ENCODE results near the gene GALK1.

The GALK1 gene

DNA sequence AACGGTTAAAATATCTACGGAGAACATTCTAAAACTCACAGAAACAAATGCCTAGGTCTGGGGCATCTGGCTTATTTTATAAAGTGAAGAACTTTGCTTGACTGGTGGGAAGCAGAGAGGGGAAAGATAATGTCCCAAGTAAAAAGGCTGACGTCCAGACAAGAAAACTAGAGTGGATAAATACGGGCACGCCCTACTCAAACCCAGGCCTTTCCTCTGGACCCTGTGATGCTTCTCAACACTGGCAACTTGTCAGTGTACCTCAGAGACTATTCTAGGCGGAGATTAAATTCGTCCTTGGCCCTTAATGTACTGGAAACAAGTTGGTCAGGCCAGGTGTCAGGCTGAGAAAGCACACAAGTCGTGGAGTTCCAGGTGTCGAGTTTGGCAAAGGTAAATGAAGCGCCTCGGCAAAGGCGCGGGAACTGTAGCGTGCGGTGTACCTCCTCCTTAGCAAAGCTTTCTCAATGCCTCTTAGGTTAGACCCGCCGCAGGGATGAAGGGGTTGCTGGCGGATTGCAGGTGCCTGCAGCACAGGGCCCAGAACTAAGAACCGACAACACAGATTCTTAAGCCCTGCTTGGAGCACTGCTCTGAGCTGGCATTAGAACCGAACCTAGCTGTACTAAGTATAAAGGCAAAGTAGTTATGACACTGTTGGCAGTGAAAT, 18.9 kb upstream of the GALK1 start:
- peak overlapping the region; percentile 98 for H3K4me2 ChIP-seq (ENCODE audit: low read length)
- H3K36me3 ChIP-seq (replicated peaks; ENCODE audit: low read depth, low read length) = peaks cover 9% of the 10 kb centered on the region
- peak overlapping the region; percentile 97 for H3K9ac ChIP-seq (ENCODE audit: low read length)
- peaks cover 5% of the 10 kb centered on the region for H4K20me1 ChIP-seq (ENCODE audit: insufficient read depth, low read length)
- H3K79me2 ChIP-seq (ENCODE audit: low read length) = peaks cover 45% of the 10 kb centered on the region
- TF ChIP-seq EZH2phosphoT487 (IDR thresholded peaks at IDR 0.05; ENCODE audit: low read depth) = no peak
- TF ChIP-seq, protein P1, sequence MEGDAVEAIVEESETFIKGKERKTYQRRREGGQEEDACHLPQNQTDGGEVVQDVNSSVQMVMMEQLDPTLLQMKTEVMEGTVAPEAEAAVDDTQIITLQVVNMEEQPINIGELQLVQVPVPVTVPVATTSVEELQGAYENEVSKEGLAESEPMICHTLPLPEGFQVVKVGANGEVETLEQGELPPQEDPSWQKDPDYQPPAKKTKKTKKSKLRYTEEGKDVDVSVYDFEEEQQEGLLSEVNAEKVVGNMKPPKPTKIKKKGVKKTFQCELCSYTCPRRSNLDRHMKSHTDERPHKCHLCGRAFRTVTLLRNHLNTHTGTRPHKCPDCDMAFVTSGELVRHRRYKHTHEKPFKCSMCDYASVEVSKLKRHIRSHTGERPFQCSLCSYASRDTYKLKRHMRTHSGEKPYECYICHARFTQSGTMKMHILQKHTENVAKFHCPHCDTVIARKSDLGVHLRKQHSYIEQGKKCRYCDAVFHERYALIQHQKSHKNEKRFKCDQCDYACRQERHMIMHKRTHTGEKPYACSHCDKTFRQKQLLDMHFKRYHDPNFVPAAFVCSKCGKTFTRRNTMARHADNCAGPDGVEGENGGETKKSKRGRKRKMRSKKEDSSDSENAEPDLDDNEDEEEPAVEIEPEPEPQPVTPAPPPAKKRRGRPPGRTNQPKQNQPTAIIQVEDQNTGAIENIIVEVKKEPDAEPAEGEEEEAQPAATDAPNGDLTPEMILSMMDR (IDR thresholded peaks at IDR 0.05; ENCODE audit: low read depth, low read length) = no peak
- peaks cover 40% of the 10 kb centered on the region for H3K4me1 ChIP-seq (ENCODE audit: low read length)
- peak overlapping the region; percentile 83 for H3K4me3 ChIP-seq (ENCODE audit: low read length)
- H3K9me3 ChIP-seq (ENCODE audit: insufficient read depth, low read length) = peaks cover 4% of the 10 kb centered on the region; the same call in 1 of the 2 replicates
- peak overlapping the region; percentile 68 for H2AFZ ChIP-seq (ENCODE audit: low read depth, low read length)
- peak overlapping the region; percentile 90 for H3K27ac ChIP-seq (ENCODE audit: low read length)
- H3K27me3 ChIP-seq (ENCODE audit: low read depth, low read length) = no peaks in the 10 kb centered on the region

DNA sequence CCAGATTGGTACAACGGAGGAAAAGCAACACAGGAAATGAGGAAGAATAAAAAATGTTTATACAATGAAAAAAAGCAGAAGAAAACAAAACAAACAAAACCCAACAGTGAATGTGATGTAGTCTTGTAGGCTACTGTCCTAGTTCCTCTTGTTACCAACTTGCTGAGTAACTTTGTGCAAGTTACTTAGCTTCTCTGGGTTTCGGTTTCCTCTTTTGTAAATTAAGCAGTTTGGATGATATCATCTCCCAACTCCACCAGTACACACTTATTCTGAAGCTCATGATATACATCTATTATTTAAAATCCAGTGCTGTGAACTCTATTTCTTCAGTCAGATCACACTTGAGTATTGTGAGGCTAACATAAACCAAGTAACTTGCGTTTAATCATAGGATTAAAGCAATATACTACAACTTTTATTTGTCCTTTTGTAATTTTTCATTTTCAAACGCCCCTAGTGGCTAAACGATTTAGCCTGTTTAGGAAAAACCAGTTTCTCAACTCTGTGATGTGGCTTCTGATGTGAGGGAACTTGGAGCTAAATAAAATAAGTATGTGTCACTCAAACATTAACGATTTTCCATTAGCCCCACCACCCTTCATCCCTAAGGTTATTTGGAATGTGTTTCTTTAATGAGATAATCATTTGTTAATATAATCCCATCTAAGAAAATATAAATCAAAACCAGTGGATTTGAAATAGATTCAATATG, 18.2 kb upstream of the GALK1 start:
- Histone ChIP-seq H3K4me1 (ENCODE audit: low read length) (peaks cover 46% of the 10 kb centered on the region), H3K9me3 (ENCODE audit: insufficient read depth, low read length) (peaks cover 4% of the 10 kb centered on the region; the same call in 1 of the 2 replicates), H3K4me3 (ENCODE audit: low read length) (peak overlapping the region; percentile 83), H3K4me2 (ENCODE audit: low read length) (peak overlapping the region; percentile 98), H2AFZ (ENCODE audit: low read depth, low read length) (0 out of 2 replicates have a peak overlapping the region, but pooled peaks have one; percentile 68), H3K9ac (ENCODE audit: low read length) (peak overlapping the region; percentile 97), H3K27ac (ENCODE audit: low read length) (peak overlapping the region; percentile 90), H4K20me1 (ENCODE audit: insufficient read depth, low read length) (peaks cover 12% of the 10 kb centered on the region), H3K36me3 (replicated peaks; ENCODE audit: low read depth, low read length) (peaks cover 16% of the 10 kb centered on the region), H3K27me3 (ENCODE audit: low read depth, low read length) (no peaks in the 10 kb centered on the region), H3K79me2 (ENCODE audit: low read length) (peaks cover 47% of the 10 kb centered on the region)
- TF ChIP-seq, protein P1 (IDR thresholded peaks at IDR 0.05; ENCODE audit: low read depth, low read length) = peak; percentile 72
- no peak for TF ChIP-seq EZH2phosphoT487 (IDR thresholded peaks at IDR 0.05; ENCODE audit: low read depth)

- H3K4me1 ChIP-seq (ENCODE audit: low read length) = peaks cover 41% of the 10 kb centered on the region
- H2AFZ ChIP-seq (ENCODE audit: low read depth, low read length) = peak overlapping the region; percentile 63
- TF ChIP-seq EZH2phosphoT487 (IDR thresholded peaks at IDR 0.05; ENCODE audit: low read depth) = no peak
- TF ChIP-seq, protein P1 (IDR thresholded peaks at IDR 0.05; ENCODE audit: low read depth, low read length) = no peak
- H3K36me3 ChIP-seq (replicated peaks; ENCODE audit: low read depth, low read length) = peaks cover 37% of the 10 kb centered on the region
- H3K4me2 ChIP-seq (ENCODE audit: low read length) = peak overlapping the region; percentile 68
- H3K79me2 ChIP-seq (ENCODE audit: low read length) = peaks cover 24% of the 10 kb centered on the region
- peaks cover 34% of the 10 kb centered on the region for H4K20me1 ChIP-seq (ENCODE audit: insufficient read depth, low read length)
- H3K4me3 ChIP-seq (ENCODE audit: low read length) = peak overlapping the region; percentile 63
- no peaks in the 10 kb centered on the region for H3K27me3 ChIP-seq (ENCODE audit: low read depth, low read length)
- H3K9ac ChIP-seq (ENCODE audit: low read length) = 0 out of 2 replicates have a peak overlapping the region, but pooled peaks have one; percentile 22
- H3K9me3 ChIP-seq (ENCODE audit: insufficient read depth, low read length) = peaks cover 4% of the 10 kb centered on the region; the same call in 1 of the 2 replicates
- H3K27ac ChIP-seq (ENCODE audit: low read length) = peak overlapping the region; percentile 29; the same call in 1 of the 2 replicates
These were observed 15.2 kb upstream of the GALK1 start for GRCh38 chr17:75779987-75780889.

Measured in OCI-LY3 (cell line).